Activated CD8-positive, alpha-beta T cell treated with anti-CD3 and anti-CD28 coated beads for 36 hours (primary cell): ENCODE measurements around the gene ABCG8. TPM values are rescaled to one million over a fixed set of nuclear protein-coding genes. Genes with fewer than 3 reads are reported as not detected.

Experiments
- ATAC-seq: fragments of 200-7000 bp; cut with Tn5 transposase; one replicate; pipeline ENCODE4 v1.10.0; 2021; ENCODE audit warnings: mild to moderate bottlenecking, moderate library complexity
- CTCF ChIA-PET: fragments of 350-600 bp; sonication (Branson Sonifier 250); formaldehyde crosslinking; loops from one replicate; lab custom pipeline; 2021; ENCODE audit warnings: antibody characterized with exemption; lab: Charles Lee
- POLR2A ChIA-PET: fragments of 350-600 bp; sonication (Branson Sonifier 250); formaldehyde crosslinking; loops from one replicate; lab custom pipeline; 2021; ENCODE audit warnings: antibody characterized with exemption; lab: Charles Lee
- DNase-seq: peaks from one replicate; pipeline ENCODE4 v3.0.0-alpha.2; 2020
- H3K27ac Mint-ChIP-seq: one replicate; pipeline ENCODE4 v1.8.0; 2021; ENCODE audit warnings: mild to moderate bottlenecking, mixed read lengths
- H3K27me3 Mint-ChIP-seq: one replicate; pipeline ENCODE4 v1.8.0; 2021; ENCODE audit warnings: mixed read lengths
- H3K36me3 Mint-ChIP-seq: one replicate; pipeline ENCODE4 v1.8.0; 2021; ENCODE audit warnings: low read depth, mixed read lengths
- H3K4me1 Mint-ChIP-seq: one replicate; pipeline ENCODE4 v1.8.0; 2021; ENCODE audit warnings: low read depth, mixed read lengths
- H3K4me3 Mint-ChIP-seq: one replicate; pipeline ENCODE4 v1.8.0; 2021; ENCODE audit warnings: mild to moderate bottlenecking, moderate library complexity, mixed read lengths
- H3K9me3 Mint-ChIP-seq: one replicate; pipeline ENCODE4 v1.8.0; 2021; ENCODE audit warnings: mixed read lengths
- CTCF ChIP-seq: fragments of 200-600 bp; IDR thresholded peaks from one replicate; pipeline ENCODE4 v1.8.0; 2022; ENCODE audit warnings: antibody characterized with exemption, mild to moderate bottlenecking
- intact Hi-C: fragments of 100-400 bp; cut with micrococcal nuclease; formaldehyde crosslinking; loops from one replicate; pipeline ENCODE4 v1.10.0; 2022
- total RNA-seq, 2 experiments: library from RNA; stranded (reverse); gene quantifications; one replicate each; pipeline ENCODE4 v1.2.3, GENCODE V29; 2021

Gene ABCG8
- total RNA-seq, 2 experiments from 2014 or later = not detected

GRCh38 chr2:43898134-43898837 is 59.5 kb downstream of the ABCG8 start:
- ChIA-PET POLR2A (interaction anchor here (0.6 kb wide), 1 partner anchor 321 kb away, joined by 3 read pairs; no protein-coding TSS in a partner anchor), CTCF (interaction anchor here (0.9 to 1.3 kb wide), 2 partner anchors 40 to 42 kb away, joined by 3 read pairs; no protein-coding TSS in a partner anchor)
- H3K4me3 Mint-ChIP-seq = no peak overlapping the region
- ATAC-seq (no peak), DNase-seq (no peak)
- intact Hi-C loops = no loop called here
- peaks cover 51% of the 10 kb centered on the region for H3K36me3 Mint-ChIP-seq
- no peak overlapping the region for H3K27ac Mint-ChIP-seq
- no peak for TF ChIP-seq CTCF
- H3K27me3 Mint-ChIP-seq = no peaks in the 10 kb centered on the region
- H3K4me1 Mint-ChIP-seq = no peaks in the 10 kb centered on the region
- no peaks in the 10 kb centered on the region for H3K9me3 Mint-ChIP-seq

DNA sequence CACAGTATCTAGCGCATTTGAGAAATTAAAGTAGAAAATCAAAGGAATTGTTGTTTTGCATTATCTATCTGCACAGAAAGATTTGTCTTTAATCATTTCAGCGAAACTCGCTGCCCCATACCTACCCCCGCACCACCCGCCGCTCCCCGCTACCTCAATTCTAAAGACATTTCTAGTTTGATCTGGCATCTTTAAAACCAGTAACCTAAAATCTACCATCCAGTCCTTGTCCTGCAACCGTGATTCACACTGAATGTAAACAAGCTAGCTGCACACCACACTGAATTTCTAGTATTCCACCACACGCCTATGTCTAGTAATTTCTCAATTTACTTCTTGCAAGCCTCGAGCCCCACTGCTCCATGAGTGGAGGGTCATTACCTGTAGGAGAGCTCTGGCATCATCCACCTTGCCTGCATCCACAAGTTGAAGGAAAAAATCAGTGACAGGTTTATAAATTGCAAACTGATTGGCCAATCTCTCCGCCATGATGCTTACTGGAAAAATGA is 60.1 kb downstream of the ABCG8 start:
- no peak for TF ChIP-seq CTCF
- ChIA-PET POLR2A (interaction anchor here (0.6 kb wide), 1 partner anchor 322 kb away, joined by 3 read pairs; no protein-coding TSS in a partner anchor), CTCF (interaction anchor here (1.3 kb wide), 1 partner anchor 39 kb away, joined by 3 read pairs; no protein-coding TSS in a partner anchor)
- no peak overlapping the region for H3K27ac Mint-ChIP-seq
- no peaks in the 10 kb centered on the region for H3K9me3 Mint-ChIP-seq
- no peak overlapping the region for H3K4me3 Mint-ChIP-seq
- H3K36me3 Mint-ChIP-seq = peaks cover 47% of the 10 kb centered on the region
- intact Hi-C loops = no loop called here
- DNase-seq (no peak), ATAC-seq (no peak)
- no peaks in the 10 kb centered on the region for H3K4me1 Mint-ChIP-seq
- no peaks in the 10 kb centered on the region for H3K27me3 Mint-ChIP-seq

DNA sequence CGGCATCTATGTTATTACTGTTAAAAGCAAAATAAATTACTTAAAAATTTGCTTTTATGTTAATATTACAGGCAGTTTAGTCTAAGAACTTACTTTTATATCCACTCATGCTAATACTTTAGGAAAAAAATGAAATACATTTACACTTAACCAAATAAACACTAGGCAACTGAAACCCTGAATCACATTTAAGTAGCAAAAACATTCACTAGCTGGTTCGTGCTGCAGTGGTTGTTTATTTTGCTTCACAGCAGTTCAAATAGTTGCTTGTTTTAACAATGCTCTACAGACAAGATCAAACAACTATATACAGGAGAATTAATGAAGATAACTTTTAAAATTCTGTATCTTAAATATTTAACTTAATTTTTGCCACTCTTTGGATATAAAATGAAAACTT is 60.8 kb downstream of the ABCG8 start:
- intact Hi-C loops = no loop called here
- Mint-ChIP-seq H3K27ac (no peak overlapping the region), H3K4me1 (no peaks in the 10 kb centered on the region), H3K9me3 (no peaks in the 10 kb centered on the region), H3K36me3 (peaks cover 45% of the 10 kb centered on the region), H3K4me3 (no peak overlapping the region), H3K27me3 (no peaks in the 10 kb centered on the region)
- TF ChIP-seq CTCF = no peak
- POLR2A ChIA-PET = no interaction called here
- CTCF ChIA-PET = no interaction called here
- DNase-seq = no peak
- ATAC-seq = no peak

DNA sequence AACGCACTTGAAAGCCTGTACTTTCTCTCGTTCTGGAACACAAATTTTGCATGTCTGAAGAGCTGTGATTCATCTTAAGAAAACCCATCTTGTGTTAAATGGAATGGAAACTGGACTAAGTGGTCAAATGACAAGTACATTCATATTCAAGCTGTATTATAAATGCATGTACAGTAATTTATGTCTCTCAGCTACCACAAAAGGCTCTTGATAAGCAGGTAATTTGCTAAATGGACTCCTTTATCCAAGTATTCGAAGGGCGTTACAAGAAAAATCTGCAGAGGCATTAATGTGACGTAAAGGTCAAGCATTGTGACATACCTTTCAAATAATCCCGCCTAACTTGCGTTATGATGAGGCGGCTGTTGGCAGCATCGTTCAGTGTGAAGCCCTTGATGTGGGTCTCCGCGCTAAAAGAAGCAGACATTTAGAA is 66.6 kb downstream of the ABCG8 start:
- Mint-ChIP-seq H3K9me3 (no peaks in the 10 kb centered on the region), H3K36me3 (peaks cover 48% of the 10 kb centered on the region), H3K4me3 (no peak overlapping the region), H3K4me1 (peaks cover 17% of the 10 kb centered on the region), H3K27ac (no peak overlapping the region), H3K27me3 (no peaks in the 10 kb centered on the region)
- CTCF ChIA-PET = interaction anchor here (3.5 kb wide), 1 partner anchor 28 kb away, joined by 15 read pairs; no protein-coding TSS in a partner anchor
- peak; percentile 34 for ATAC-seq
- no peak for TF ChIP-seq CTCF
- no peak for DNase-seq
- POLR2A ChIA-PET = no interaction called here
- intact Hi-C loops = no loop called here

GRCh38 chr2:43905871-43906270 is 67.1 kb downstream of the ABCG8 start:
- H3K27me3 Mint-ChIP-seq = no peaks in the 10 kb centered on the region
- ChIA-PET CTCF (interaction anchor here (1.8 kb wide), 1 partner anchor 28 kb away, joined by 4 read pairs; no protein-coding TSS in a partner anchor), POLR2A (no interaction called here)
- H3K9me3 Mint-ChIP-seq = no peaks in the 10 kb centered on the region
- peaks cover 43% of the 10 kb centered on the region for H3K36me3 Mint-ChIP-seq
- no peak overlapping the region for H3K4me3 Mint-ChIP-seq
- peaks cover 17% of the 10 kb centered on the region for H3K4me1 Mint-ChIP-seq
- DNase-seq (no peak), ATAC-seq (no peak)
- no peak for TF ChIP-seq CTCF
- intact Hi-C loops = no loop called here
- no peak overlapping the region for H3K27ac Mint-ChIP-seq
